Vagina (tissue), 2 donors: ENCODE results near the gene MRPS30.
"Not testable (repeated sequence)": the region's sequence is repeated elsewhere in the genome, so short reads cannot be mapped to it uniquely, and the experiment has no call there.

Experiments used
- CTCF ChIP-seq, 3 experiments: fragments of 450-650 bp in 2 of 3; fragments of 200-600 bp in 1 of 3; sonication (generic) in 1 of 3; IDR thresholded peaks; one replicate each; pipeline ENCODE4 v1.5.1; 2017 to 2019; ENCODE audit warnings: antibody characterized with exemption in 3 of 3, mild to moderate bottlenecking in 2 of 3, moderate library complexity in 2 of 3
- POLR2A ChIP-seq, 2 donors: fragments of 450-650 bp; IDR thresholded peaks; one replicate each; pipeline ENCODE4 v1.6.1; 2017; ENCODE audit warnings: antibody characterized with exemption in 2 of 2, mild to moderate bottlenecking in 2 of 2, moderate library complexity in 2 of 2
- POLR2AphosphoS5 ChIP-seq, 2 donors: sonication (generic); formaldehyde crosslinking; IDR thresholded peaks; one replicate each; pipeline ENCODE4 v1.9.0; 2017; ENCODE audit warnings: antibody characterized with exemption in 2 of 2, mild to moderate bottlenecking in 2 of 2, low read depth in 1 of 2; ENCODE audit not compliant: insufficient read depth in 1 of 2

GRCh38 chr5:44772397-44772796 is 36.4 kb upstream of the MRPS30 start:
- not testable (repeated sequence) for TF ChIP-seq CTCF (IDR thresholded peaks at IDR 0.05); POLR2A (IDR thresholded peaks at IDR 0.05); POLR2AphosphoS5 (IDR thresholded peaks at IDR 0.05; ENCODE audit: insufficient read depth in 1 of 2, low read depth in 1 of 2)
